Measurements from ENCODE around the gene SLC25A5. TPM values are rescaled to one million over a fixed set of nuclear protein-coding genes. Genes with fewer than 3 reads are reported as not detected.

SLC25A5 gene
- total RNA-seq, 4 donors from 2014 or later = 98.8 to 213 (median 135) TPM

Small RNAs within 50 kb of the gene (small RNA-seq; reads per million reads assigned to genes)
- not detected for gene RNU1-67P
- not detected for gene RNY3P16

Other genes starting within 250 kb of the SLC25A5 start
- gene PGRMC1, start 232.2 kb upstream of the SLC25A5 start, total RNA-seq = 100 to 1,000 TPM in 3 of 4 donors, 10 to 100 TPM in 1; 94.0 to 361 (median 121) TPM
- gene SLC25A43, start 69.1 kb upstream of the SLC25A5 start, total RNA-seq = 10 to 100 TPM in 3 of 4 donors, 1 to 10 TPM in 1; 9.2 to 33.5 (median 12.5) TPM
- 10 to 100 TPM in 2 of 4 donors, 1 to 10 TPM in 2; 1.2 to 47.0 (median 11.5) TPM for gene STEEP1, start 97.0 kb downstream of the SLC25A5 start, total RNA-seq
- 10 to 100 TPM; 32.0 to 47.0 (median 39.6) TPM for gene UBE2A, start 106.1 kb downstream of the SLC25A5 start, total RNA-seq
- 10 to 100 TPM in 1 of 4 donors, 1 to 10 TPM in 2, under 1 TPM in 1; 0.29 to 10.5 (median 6.0) TPM for gene NKRF, start 138.0 kb downstream of the SLC25A5 start, total RNA-seq
- gene SEPTIN6, start 224.7 kb downstream of the SLC25A5 start, total RNA-seq = 10 to 100 TPM in 2 of 4 donors, 1 to 10 TPM in 2; 1.8 to 34.8 (median 15.5) TPM

Measured in uterus (tissue), 4 donors.